Liver (tissue), 9 donors: ENCODE data around the gene MPP3. TPM values are rescaled to one million over a fixed set of nuclear protein-coding genes. Genes with fewer than 3 reads are reported as not detected.

Experiments
- DNase-seq: peaks from one replicate; pipeline ENCODE4 v3.0.0-alpha.2; 2017; ENCODE audit warnings: low spot score
- H3K27ac ChIP-seq, 2 donors: one replicate each; pipeline ENCODE4 v1.7.0; 2013; ENCODE audit warnings: inconsistent platforms in 2 of 2, low read length in 2 of 2, control low read depth in 1 of 2, low read depth in 1 of 2, mild to moderate bottlenecking in 1 of 2
- H3K27me3 ChIP-seq, 4 donors: one replicate each; pipeline versions ENCODE4 v1.6.1 to v1.7.0; 2013; ENCODE audit warnings: low read length in 3 of 4, inconsistent platforms in 1 of 4, mild to moderate bottlenecking in 1 of 4, moderate library complexity in 1 of 4; ENCODE audit not compliant: control insufficient read depth in 4 of 4, insufficient read depth in 4 of 4
- H3K36me3 ChIP-seq, 4 donors: one replicate each; pipeline versions ENCODE4 v1.6.1 to v1.7.0; 2013; ENCODE audit warnings: low read length in 3 of 4, mild to moderate bottlenecking in 3 of 4, low read depth in 1 of 4, moderate library complexity in 1 of 4; ENCODE audit not compliant: control insufficient read depth in 4 of 4, insufficient read depth in 3 of 4
- H3K4me1 ChIP-seq, 4 donors: one replicate each; pipeline versions ENCODE4 v1.6.1 to v1.7.0; 2013; ENCODE audit warnings: low read length in 3 of 4, mild to moderate bottlenecking in 3 of 4, moderate library complexity in 1 of 4; ENCODE audit not compliant: control insufficient read depth in 4 of 4, insufficient read depth in 4 of 4
- H3K4me3 ChIP-seq, 3 donors: one replicate each; pipeline versions ENCODE4 v1.6.1 to v1.7.0; 2013; ENCODE audit warnings: low read length in 3 of 3, control low read depth in 1 of 3, low read depth in 1 of 3, mild to moderate bottlenecking in 1 of 3
- H3K9ac ChIP-seq, 2 donors: one replicate each; pipeline ENCODE4 v1.7.0; 2013; ENCODE audit warnings: low read length in 2 of 2, mild to moderate bottlenecking in 2 of 2, moderate library complexity in 2 of 2, control low read depth in 1 of 2, low read depth in 1 of 2
- H3K9me3 ChIP-seq, 4 donors: one replicate each; pipeline versions ENCODE4 v1.6.1 to v1.7.0; 2013; ENCODE audit warnings: low read length in 3 of 4; ENCODE audit not compliant: control insufficient read depth in 4 of 4
- EGR1 ChIP-seq, 2 donors: IDR thresholded peaks; 2 replicates each; pipeline ENCODE4 v1.6.1; 2016 to 2018; ENCODE audit warnings: antibody characterized with exemption in 2 of 2, low read depth in 2 of 2
- FOXA1 ChIP-seq: IDR thresholded peaks from 2 replicates; pipeline ENCODE4 v1.6.1; 2016; ENCODE audit warnings: antibody characterized with exemption
- FOXA2 ChIP-seq: IDR thresholded peaks from 2 replicates; pipeline ENCODE4 v1.6.1; 2016; ENCODE audit warnings: antibody characterized with exemption
- GABPA ChIP-seq, 2 donors: IDR thresholded peaks in 1 of 2; conservative IDR thresholded peaks in 1 of 2; 2 replicates each; pipeline ENCODE4 v1.6.1; 2016; ENCODE audit warnings: antibody characterized with exemption in 2 of 2, mild to moderate bottlenecking in 1 of 2, moderate library complexity in 1 of 2
- HNF4A ChIP-seq, 2 donors: conservative IDR thresholded peaks; 2 replicates each; pipeline ENCODE4 v1.6.1; 2016; ENCODE audit warnings: antibody characterized with exemption in 2 of 2, mild to moderate bottlenecking in 2 of 2
- HNF4G ChIP-seq: IDR thresholded peaks from 2 replicates; pipeline ENCODE4 v1.6.1; 2016; ENCODE audit warnings: antibody characterized with exemption
- JUND ChIP-seq, 2 donors: IDR thresholded peaks; 2 replicates each; pipeline ENCODE4 v1.6.1; 2016; ENCODE audit warnings: antibody characterized with exemption in 2 of 2
- MAX ChIP-seq: IDR thresholded peaks from 2 replicates; pipeline ENCODE4 v1.6.1; 2016; ENCODE audit warnings: antibody characterized with exemption
- NR2F2 ChIP-seq: IDR thresholded peaks from 2 replicates; pipeline ENCODE4 v1.6.1; 2016; ENCODE audit warnings: antibody characterized with exemption
- REST ChIP-seq: IDR thresholded peaks from 2 replicates; pipeline ENCODE4 v1.6.1; 2016; ENCODE audit warnings: antibody characterized with exemption, mild to moderate bottlenecking
- WGBS: extraction: QIAGEN DNeasy Blood & Tissue Kit; methylation state at CpG from one replicate; pipeline ENCODE4 v1.1.7; 2013; 5-methylcytosine and 5-hydroxymethylcytosine counted together
- polyA plus RNA-seq, 2 donors: library from polyadenylated mRNA; stranded (reverse) in 1 of 2; unstranded in 1 of 2; fragments of 200-250 nt in 1 of 2; fragments of >200 nt in 1 of 2; fragmentation: Nextera tagmentation in 1 of 2; extraction: Ambion mirVana in 1 of 2; gene quantifications; one replicate each; pipeline versions ENCODE4 v1.2.1 to v1.2.3, GENCODE V29; 2013 to 2015
- total RNA-seq, 2 donors: library from RNA; depleted of rRNA; stranded (reverse); fragments of >200 nt; gene quantifications; one replicate each; pipeline ENCODE4 v1.2.3, GENCODE V29; 2014
- TF ChIP-seq, protein P1 (sequence below): IDR thresholded peaks from 2 replicates; pipeline ENCODE4 v1.6.1; 2016; ENCODE audit warnings: antibody characterized with exemption
- TF ChIP-seq, protein P2 (sequence below): IDR thresholded peaks from 2 replicates; pipeline ENCODE4 v1.6.1; 2016; ENCODE audit warnings: antibody characterized with exemption
- TF ChIP-seq, protein P3 (sequence below): fragments of 150-350 bp; IDR thresholded peaks from 2 replicates; pipeline ENCODE4 v1.5.1; 2017; ENCODE audit warnings: improper control_type of control experiment, low read depth, low read length; ENCODE audit not compliant: missing input control
- donor health status: healthy.
- donor health status: healthy.
- donor health status: healthy.
- donor health status: healthy.
- donor health status: healthy.

Gene MPP3
- total and polyA plus RNA-seq, 4 donors, result 0.23 to 1.3 (median 0.72) TPM

GRCh38 chr17:43820759-43821158 lies 12.2 kb downstream of the MPP3 start:
- 94% methylated on average over 14 of the region's 14 CpGs for WGBS
- DNase-seq, result no peak
- no peaks in the 10 kb centered on the region for H3K27me3 ChIP-seq
- no peaks in the 10 kb centered on the region for H3K9me3 ChIP-seq
- H3K4me1 ChIP-seq, result no peaks in the 10 kb centered on the region
- no peak overlapping the region for H3K9ac ChIP-seq
- no peak overlapping the region for H3K27ac ChIP-seq
- H3K36me3 ChIP-seq, result no peaks in the 10 kb centered on the region
- TF ChIP-seq GABPA (IDR thresholded peaks at IDR 0.05 in 1 of 2, conservative IDR thresholded peaks at IDR 0.05 in 1 of 2) (no peak), JUND (IDR thresholded peaks at IDR 0.05) (no peak), FOXA2 (no peak)
- TF ChIP-seq, protein P1, sequence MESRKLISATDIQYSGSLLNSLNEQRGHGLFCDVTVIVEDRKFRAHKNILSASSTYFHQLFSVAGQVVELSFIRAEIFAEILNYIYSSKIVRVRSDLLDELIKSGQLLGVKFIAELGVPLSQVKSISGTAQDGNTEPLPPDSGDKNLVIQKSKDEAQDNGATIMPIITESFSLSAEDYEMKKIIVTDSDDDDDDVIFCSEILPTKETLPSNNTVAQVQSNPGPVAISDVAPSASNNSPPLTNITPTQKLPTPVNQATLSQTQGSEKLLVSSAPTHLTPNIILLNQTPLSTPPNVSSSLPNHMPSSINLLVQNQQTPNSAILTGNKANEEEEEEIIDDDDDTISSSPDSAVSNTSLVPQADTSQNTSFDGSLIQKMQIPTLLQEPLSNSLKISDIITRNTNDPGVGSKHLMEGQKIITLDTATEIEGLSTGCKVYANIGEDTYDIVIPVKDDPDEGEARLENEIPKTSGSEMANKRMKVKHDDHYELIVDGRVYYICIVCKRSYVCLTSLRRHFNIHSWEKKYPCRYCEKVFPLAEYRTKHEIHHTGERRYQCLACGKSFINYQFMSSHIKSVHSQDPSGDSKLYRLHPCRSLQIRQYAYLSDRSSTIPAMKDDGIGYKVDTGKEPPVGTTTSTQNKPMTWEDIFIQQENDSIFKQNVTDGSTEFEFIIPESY, result no peak
- H3K4me3 ChIP-seq, result no peak overlapping the region

- no peak overlapping the region for H3K4me3 ChIP-seq
- H3K27me3 ChIP-seq, result no peaks in the 10 kb centered on the region
- 95% methylated on average over 5 of the region's 5 CpGs for WGBS
- no peaks in the 10 kb centered on the region for H3K9me3 ChIP-seq
- no peak for DNase-seq
- H3K4me1 ChIP-seq, result no peaks in the 10 kb centered on the region
- no peak overlapping the region for H3K9ac ChIP-seq
- TF ChIP-seq FOXA1 (no peak), JUND (IDR thresholded peaks at IDR 0.05) (no peak), MAX (no peak), FOXA2 (no peak), HNF4G (no peak), REST (no peak), NR2F2 (no peak), HNF4A (conservative IDR thresholded peaks at IDR 0.05) (no peak), EGR1 (IDR thresholded peaks at IDR 0.05; ENCODE audit: low read depth in 2 of 2) (no peak)
- TF ChIP-seq, protein P2, sequence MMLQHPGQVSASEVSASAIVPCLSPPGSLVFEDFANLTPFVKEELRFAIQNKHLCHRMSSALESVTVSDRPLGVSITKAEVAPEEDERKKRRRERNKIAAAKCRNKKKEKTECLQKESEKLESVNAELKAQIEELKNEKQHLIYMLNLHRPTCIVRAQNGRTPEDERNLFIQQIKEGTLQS, result no peak
- TF ChIP-seq, protein P3, sequence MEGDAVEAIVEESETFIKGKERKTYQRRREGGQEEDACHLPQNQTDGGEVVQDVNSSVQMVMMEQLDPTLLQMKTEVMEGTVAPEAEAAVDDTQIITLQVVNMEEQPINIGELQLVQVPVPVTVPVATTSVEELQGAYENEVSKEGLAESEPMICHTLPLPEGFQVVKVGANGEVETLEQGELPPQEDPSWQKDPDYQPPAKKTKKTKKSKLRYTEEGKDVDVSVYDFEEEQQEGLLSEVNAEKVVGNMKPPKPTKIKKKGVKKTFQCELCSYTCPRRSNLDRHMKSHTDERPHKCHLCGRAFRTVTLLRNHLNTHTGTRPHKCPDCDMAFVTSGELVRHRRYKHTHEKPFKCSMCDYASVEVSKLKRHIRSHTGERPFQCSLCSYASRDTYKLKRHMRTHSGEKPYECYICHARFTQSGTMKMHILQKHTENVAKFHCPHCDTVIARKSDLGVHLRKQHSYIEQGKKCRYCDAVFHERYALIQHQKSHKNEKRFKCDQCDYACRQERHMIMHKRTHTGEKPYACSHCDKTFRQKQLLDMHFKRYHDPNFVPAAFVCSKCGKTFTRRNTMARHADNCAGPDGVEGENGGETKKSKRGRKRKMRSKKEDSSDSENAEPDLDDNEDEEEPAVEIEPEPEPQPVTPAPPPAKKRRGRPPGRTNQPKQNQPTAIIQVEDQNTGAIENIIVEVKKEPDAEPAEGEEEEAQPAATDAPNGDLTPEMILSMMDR, result no peak
- H3K36me3 ChIP-seq, result no peaks in the 10 kb centered on the region
- H3K27ac ChIP-seq, result no peak overlapping the region
These were observed 14.0 kb downstream of the MPP3 start for GRCh38 chr17:43818966-43819365.
